DND-41 (cell line): ENCODE results near the gene IKBKG.

ENCODE experiments used
- EZH2 ChIP-seq: IDR thresholded peaks from 3 replicates; pipeline ENCODE4 v1.6.1; 2012; ENCODE audit warnings: borderline replicate concordance, low read depth, mild to moderate bottlenecking, moderate library complexity, low read length, inconsistent platforms; ENCODE audit not compliant: severe bottlenecking
- TF ChIP-seq, protein P1 (sequence below): IDR thresholded peaks from 2 replicates; pipeline ENCODE4 v1.5.1; 2012; ENCODE audit warnings: borderline replicate concordance, low read length, moderate library complexity, mild to moderate bottlenecking; ENCODE audit not compliant: poor library complexity, severe bottlenecking; ENCODE audit errors: extremely low read depth

DNA sequence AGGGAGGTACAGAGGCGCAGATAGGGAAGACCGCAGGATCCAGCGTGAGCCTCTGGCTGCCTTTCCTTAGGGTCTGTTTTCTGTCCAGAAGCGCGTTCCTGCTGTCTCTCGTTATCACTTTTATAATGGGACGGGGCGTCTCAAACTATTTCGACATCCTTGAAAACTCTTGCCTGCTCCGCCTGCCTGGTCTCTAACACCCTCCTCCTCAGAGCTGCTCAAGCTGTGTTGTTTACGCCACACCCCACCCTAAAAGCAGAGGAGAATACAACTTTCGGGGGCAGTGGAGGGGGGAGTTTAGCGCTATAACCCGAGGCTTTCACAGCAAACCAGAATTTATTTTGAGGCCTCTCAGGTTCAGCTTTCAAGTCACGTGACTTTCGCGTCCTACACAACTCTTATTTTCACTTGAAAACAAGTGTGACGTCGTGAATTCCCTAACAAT, 30.7 kb upstream of the IKBKG start:
- TF ChIP-seq, protein P1, sequence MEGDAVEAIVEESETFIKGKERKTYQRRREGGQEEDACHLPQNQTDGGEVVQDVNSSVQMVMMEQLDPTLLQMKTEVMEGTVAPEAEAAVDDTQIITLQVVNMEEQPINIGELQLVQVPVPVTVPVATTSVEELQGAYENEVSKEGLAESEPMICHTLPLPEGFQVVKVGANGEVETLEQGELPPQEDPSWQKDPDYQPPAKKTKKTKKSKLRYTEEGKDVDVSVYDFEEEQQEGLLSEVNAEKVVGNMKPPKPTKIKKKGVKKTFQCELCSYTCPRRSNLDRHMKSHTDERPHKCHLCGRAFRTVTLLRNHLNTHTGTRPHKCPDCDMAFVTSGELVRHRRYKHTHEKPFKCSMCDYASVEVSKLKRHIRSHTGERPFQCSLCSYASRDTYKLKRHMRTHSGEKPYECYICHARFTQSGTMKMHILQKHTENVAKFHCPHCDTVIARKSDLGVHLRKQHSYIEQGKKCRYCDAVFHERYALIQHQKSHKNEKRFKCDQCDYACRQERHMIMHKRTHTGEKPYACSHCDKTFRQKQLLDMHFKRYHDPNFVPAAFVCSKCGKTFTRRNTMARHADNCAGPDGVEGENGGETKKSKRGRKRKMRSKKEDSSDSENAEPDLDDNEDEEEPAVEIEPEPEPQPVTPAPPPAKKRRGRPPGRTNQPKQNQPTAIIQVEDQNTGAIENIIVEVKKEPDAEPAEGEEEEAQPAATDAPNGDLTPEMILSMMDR, result no peak
- TF ChIP-seq EZH2, result no peak
